ENCODE data around the gene CPED1.

The CPED1 gene

DNA sequence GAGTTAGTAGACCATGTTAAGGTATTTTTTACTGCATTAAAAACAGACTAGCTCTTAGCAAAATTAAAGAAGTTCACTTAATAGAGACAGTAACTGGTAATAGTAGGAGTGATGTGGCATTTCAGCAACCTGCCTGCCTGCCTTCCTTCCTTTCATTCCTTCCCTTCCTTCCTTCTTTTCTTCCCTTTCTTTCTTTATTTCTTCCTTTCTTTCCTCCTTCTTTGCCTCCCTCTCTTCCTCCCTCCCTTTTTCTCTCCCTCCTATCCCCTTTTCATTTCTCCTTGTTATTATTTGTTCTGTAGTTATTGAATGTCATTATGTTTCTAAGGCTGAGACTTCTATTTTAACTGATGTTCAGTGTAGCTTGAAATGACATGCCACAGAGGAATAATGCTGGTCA lies 193.8 kb downstream of the CPED1 start:
- no peaks in the 10 kb centered on the region for H3K9me3 ChIP-seq (ENCODE audit: control insufficient read depth, insufficient read depth, low read depth, low read length)
- ChIA-PET POLR2A (no interaction called here), CTCF (no interaction called here)
- H3K4me3 ChIP-seq (ENCODE audit: low read depth, low read length), result no peak overlapping the region
- no peaks in the 10 kb centered on the region for H3K36me3 ChIP-seq (ENCODE audit: control insufficient read depth in 2 of 2, insufficient read depth in 1 of 2, low read length in 2 of 2)
- no peak overlapping the region for H3K27ac ChIP-seq (ENCODE audit: extremely low read depth, low read depth, low read length)
- TF ChIP-seq KLF1 (tag by site-specific recombination; IDR thresholded peaks at IDR 0.05) (no peak), ZNF394 (tag by site-specific recombination; IDR thresholded peaks at IDR 0.05; ENCODE audit: borderline replicate concordance) (no peak), MYNN (tag by site-specific recombination; IDR thresholded peaks at IDR 0.05; ENCODE audit: borderline replicate concordance) (no peak), ZNF202 (tag by site-specific recombination; IDR thresholded peaks at IDR 0.05; ENCODE audit: borderline replicate concordance) (no peak), ZNF76 (tag by site-specific recombination; IDR thresholded peaks at IDR 0.05; ENCODE audit: borderline replicate concordance, low read depth) (no peak), KLF16 (tag by site-specific recombination; IDR thresholded peaks at IDR 0.05) (no peak), MZF1 (tag by site-specific recombination; IDR thresholded peaks at IDR 0.05; ENCODE audit: borderline replicate concordance) (no peak), ZNF837 (tag by site-specific recombination; IDR thresholded peaks at IDR 0.05) (no peak), KLF10 (tag by site-specific recombination; IDR thresholded peaks at IDR 0.05) (no peak), ZNF501 (tag by site-specific recombination; IDR thresholded peaks at IDR 0.05) (no peak), ZNF112 (tag by site-specific recombination; IDR thresholded peaks at IDR 0.05) (no peak), ZNF175 (tag by site-specific recombination; IDR thresholded peaks at IDR 0.05) (no peak), ZNF23 (tag by site-specific recombination; IDR thresholded peaks at IDR 0.05; ENCODE audit: borderline replicate concordance) (no peak), ZNF473 (tag by site-specific recombination; IDR thresholded peaks at IDR 0.05) (no peak), HOXA7 (CRISPR knock-in tag; IDR thresholded peaks at IDR 0.05; ENCODE audit: borderline replicate concordance) (no peak), ZNF768 (tag by site-specific recombination; IDR thresholded peaks at IDR 0.05) (no peak)
- TF ChIP-seq, protein P1, sequence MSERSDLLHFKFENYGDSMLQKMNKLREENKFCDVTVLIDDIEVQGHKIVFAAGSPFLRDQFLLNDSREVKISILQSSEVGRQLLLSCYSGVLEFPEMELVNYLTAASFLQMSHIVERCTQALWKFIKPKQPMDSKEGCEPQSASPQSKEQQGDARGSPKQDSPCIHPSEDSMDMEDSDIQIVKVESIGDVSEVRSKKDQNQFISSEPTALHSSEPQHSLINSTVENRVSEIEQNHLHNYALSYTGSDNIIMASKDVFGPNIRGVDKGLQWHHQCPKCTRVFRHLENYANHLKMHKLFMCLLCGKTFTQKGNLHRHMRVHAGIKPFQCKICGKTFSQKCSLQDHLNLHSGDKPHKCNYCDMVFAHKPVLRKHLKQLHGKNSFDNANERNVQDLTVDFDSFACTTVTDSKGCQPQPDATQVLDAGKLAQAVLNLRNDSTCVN (tag by site-specific recombination; optimal IDR thresholded peaks at IDR 0.05), result no peak
- no peaks in the 10 kb centered on the region for H3K4me1 ChIP-seq (ENCODE audit: control insufficient read depth, insufficient read depth, low read length)

GRCh38 chr7:121182902-121183301 lies 194.4 kb downstream of the CPED1 start:
- Histone ChIP-seq H3K27ac (ENCODE audit: extremely low read depth, low read depth, low read length) (no peak overlapping the region), H3K9me3 (ENCODE audit: control insufficient read depth, insufficient read depth, low read depth, low read length) (no peaks in the 10 kb centered on the region), H3K4me3 (ENCODE audit: low read depth, low read length) (no peak overlapping the region), H3K36me3 (ENCODE audit: control insufficient read depth in 2 of 2, insufficient read depth in 1 of 2, low read length in 2 of 2) (no peaks in the 10 kb centered on the region), H3K4me1 (ENCODE audit: control insufficient read depth, insufficient read depth, low read length) (no peaks in the 10 kb centered on the region)
- ChIA-PET CTCF (interaction anchor here (0.7 kb wide), 1 partner anchor 19 kb away, joined by 7 read pairs; no protein-coding TSS in a partner anchor), POLR2A (no interaction called here)
- TF ChIP-seq, protein P2, sequence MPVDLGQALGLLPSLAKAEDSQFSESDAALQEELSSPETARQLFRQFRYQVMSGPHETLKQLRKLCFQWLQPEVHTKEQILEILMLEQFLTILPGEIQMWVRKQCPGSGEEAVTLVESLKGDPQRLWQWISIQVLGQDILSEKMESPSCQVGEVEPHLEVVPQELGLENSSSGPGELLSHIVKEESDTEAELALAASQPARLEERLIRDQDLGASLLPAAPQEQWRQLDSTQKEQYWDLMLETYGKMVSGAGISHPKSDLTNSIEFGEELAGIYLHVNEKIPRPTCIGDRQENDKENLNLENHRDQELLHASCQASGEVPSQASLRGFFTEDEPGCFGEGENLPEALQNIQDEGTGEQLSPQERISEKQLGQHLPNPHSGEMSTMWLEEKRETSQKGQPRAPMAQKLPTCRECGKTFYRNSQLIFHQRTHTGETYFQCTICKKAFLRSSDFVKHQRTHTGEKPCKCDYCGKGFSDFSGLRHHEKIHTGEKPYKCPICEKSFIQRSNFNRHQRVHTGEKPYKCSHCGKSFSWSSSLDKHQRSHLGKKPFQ (tag by site-specific recombination; IDR thresholded peaks at IDR 0.05), result no peak
- TF ChIP-seq ZBTB48 (tag by site-specific recombination; IDR thresholded peaks at IDR 0.05) (no peak), SCRT2 (tag by site-specific recombination; IDR thresholded peaks at IDR 0.05) (no peak), ZEB2 (tag by site-specific recombination; IDR thresholded peaks at IDR 0.05) (no peak), ZNF48 (tag by site-specific recombination; IDR thresholded peaks at IDR 0.05) (no peak), MYNN (tag by site-specific recombination; IDR thresholded peaks at IDR 0.05; ENCODE audit: borderline replicate concordance) (no peak), ZNF548 (tag by site-specific recombination; IDR thresholded peaks at IDR 0.05) (no peak), SETDB1 (IDR thresholded peaks at IDR 0.05; ENCODE audit: insufficient read length, low read length) (no peak), PRDM10 (tag by site-specific recombination; IDR thresholded peaks at IDR 0.05) (no peak), ZNF660 (tag by site-specific recombination; IDR thresholded peaks at IDR 0.05) (no peak)
- TF ChIP-seq, protein P3, sequence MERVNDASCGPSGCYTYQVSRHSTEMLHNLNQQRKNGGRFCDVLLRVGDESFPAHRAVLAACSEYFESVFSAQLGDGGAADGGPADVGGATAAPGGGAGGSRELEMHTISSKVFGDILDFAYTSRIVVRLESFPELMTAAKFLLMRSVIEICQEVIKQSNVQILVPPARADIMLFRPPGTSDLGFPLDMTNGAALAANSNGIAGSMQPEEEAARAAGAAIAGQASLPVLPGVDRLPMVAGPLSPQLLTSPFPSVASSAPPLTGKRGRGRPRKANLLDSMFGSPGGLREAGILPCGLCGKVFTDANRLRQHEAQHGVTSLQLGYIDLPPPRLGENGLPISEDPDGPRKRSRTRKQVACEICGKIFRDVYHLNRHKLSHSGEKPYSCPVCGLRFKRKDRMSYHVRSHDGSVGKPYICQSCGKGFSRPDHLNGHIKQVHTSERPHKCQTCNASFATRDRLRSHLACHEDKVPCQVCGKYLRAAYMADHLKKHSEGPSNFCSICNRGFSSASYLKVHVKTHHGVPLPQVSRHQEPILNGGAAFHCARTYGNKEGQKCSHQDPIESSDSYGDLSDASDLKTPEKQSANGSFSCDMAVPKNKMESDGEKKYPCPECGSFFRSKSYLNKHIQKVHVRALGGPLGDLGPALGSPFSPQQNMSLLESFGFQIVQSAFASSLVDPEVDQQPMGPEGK (tag by site-specific recombination; IDR thresholded peaks at IDR 0.05), result no peak
- TF ChIP-seq, protein P4, sequence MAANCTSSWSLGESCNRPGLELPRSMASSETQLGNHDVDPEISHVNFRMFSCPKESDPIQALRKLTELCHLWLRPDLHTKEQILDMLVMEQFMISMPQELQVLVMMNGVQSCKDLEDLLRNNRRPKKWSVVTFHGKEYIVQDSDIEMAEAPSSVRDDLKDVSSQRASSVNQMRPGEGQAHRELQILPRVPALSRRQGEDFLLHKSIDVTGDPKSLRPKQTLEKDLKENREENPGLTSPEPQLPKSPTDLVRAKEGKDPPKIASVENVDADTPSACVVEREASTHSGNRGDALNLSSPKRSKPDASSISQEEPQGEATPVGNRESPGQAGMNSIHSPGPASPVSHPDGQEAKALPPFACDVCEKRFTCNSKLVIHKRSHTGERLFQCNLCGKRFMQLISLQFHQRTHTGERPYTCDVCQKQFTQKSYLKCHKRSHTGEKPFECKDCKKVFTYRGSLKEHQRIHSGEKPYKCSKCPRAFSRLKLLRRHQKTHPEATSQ (tag by site-specific recombination; IDR thresholded peaks at IDR 0.05), result no peak
